IPS-15b (cell line): ENCODE results near the gene MYO1D.

Experiments
- H3K27me3 ChIP-seq: one replicate; pipeline ENCODE4 v1.6.1; 2013; ENCODE audit warnings: low read length; ENCODE audit not compliant: control insufficient read depth, insufficient read depth
- H3K36me3 ChIP-seq: one replicate; pipeline ENCODE4 v1.6.1; 2013; ENCODE audit warnings: low read length; ENCODE audit not compliant: control insufficient read depth, insufficient read depth
- H3K4me1 ChIP-seq: one replicate; pipeline ENCODE4 v1.6.1; 2013; ENCODE audit warnings: mild to moderate bottlenecking, low read length; ENCODE audit not compliant: control insufficient read depth, insufficient read depth
- H3K4me3 ChIP-seq: one replicate; pipeline ENCODE4 v1.5.1; 2013; ENCODE audit warnings: low read depth, low read length
- H3K9ac ChIP-seq: one replicate; pipeline ENCODE4 v1.6.1; 2013; ENCODE audit warnings: low read depth, mild to moderate bottlenecking, low read length
- H3K9me3 ChIP-seq: one replicate; pipeline ENCODE4 v1.6.1; 2013; ENCODE audit warnings: mild to moderate bottlenecking, low read length; ENCODE audit not compliant: control insufficient read depth, insufficient read depth

The MYO1D gene

GRCh38 chr17:32786169-32786568, 90.8 kb downstream of the MYO1D start:
- no peaks in the 10 kb centered on the region for H3K4me1 ChIP-seq
- H3K9me3 ChIP-seq: no peaks in the 10 kb centered on the region
- no peaks in the 10 kb centered on the region for H3K36me3 ChIP-seq
- no peaks in the 10 kb centered on the region for H3K27me3 ChIP-seq
- H3K4me3 ChIP-seq: no peak overlapping the region
- H3K9ac ChIP-seq: no peak overlapping the region

DNA sequence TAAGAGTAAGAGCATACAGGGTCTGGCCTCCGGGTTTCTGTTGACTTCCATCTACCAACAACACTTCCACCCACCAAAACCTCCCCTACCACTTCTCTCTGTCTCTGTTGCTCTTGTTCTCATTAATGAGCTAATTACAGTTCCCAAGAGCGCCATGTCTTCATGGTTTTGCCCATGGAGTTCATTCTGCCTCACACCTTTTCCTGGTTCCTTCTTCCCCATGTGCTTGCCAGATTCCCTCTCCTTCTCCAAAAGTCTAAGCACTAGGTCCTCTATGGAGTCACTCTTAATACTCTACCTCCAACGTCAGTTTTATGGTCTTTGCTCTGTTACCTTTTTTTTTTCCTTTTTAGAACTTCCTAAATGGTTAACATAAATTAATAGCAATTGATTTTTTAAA, 92.8 kb downstream of the MYO1D start:
- Histone ChIP-seq H3K36me3 (no peaks in the 10 kb centered on the region), H3K4me3 (no peak overlapping the region)

DNA sequence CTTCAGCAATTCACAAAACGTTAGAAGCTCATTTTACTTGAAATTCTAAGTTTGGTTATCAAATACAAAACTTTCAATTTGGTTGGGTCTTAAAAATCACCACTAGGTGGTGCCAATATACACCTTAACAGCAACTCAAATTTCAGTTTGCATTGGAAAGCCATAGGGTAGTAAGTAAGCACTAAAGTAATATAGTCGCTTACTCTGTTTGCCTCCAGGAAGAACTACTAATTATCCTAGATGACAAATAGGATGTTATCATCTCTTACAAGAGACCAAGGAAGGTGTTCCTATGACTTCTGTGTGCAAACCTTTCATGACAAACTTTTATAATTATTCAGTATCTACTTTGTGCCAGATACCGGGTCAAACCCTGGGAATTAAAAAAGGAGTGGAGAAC, 93.3 kb downstream of the MYO1D start:
- Histone ChIP-seq H3K9me3 (no peaks in the 10 kb centered on the region), H3K27me3 (no peaks in the 10 kb centered on the region), H3K9ac (no peak overlapping the region), H3K4me1 (no peaks in the 10 kb centered on the region), H3K36me3 (no peaks in the 10 kb centered on the region), H3K4me3 (no peak overlapping the region)

More for the DNA sequence above, 92.8 kb downstream of the MYO1D start:
- H3K4me1 ChIP-seq: no peaks in the 10 kb centered on the region
- no peak overlapping the region for H3K9ac ChIP-seq
- no peaks in the 10 kb centered on the region for H3K27me3 ChIP-seq
- H3K9me3 ChIP-seq: no peaks in the 10 kb centered on the region

DNA sequence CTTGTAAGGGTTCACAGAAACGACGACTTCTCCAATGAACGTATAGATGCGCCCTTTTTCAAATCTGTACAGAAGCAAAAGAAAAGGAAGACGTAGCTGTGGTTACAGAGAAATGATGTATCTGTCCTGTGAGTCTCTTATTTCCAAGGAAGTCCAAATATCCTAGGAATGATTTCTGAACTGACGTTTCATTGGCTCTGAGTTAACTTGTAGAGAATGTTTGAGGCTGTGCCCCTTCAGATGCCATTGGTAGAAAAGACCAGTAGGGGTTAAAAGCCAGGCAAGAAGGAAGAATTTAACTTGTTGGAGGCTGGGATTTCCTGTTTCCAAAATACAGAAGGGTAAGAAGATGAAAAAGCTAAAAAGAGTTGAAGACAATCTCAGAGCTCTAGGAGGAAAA, 96.2 kb downstream of the MYO1D start:
- Histone ChIP-seq H3K9ac (no peak overlapping the region), H3K36me3 (no peaks in the 10 kb centered on the region), H3K4me1 (no peaks in the 10 kb centered on the region), H3K27me3 (no peaks in the 10 kb centered on the region), H3K4me3 (no peak overlapping the region), H3K9me3 (no peaks in the 10 kb centered on the region)

DNA sequence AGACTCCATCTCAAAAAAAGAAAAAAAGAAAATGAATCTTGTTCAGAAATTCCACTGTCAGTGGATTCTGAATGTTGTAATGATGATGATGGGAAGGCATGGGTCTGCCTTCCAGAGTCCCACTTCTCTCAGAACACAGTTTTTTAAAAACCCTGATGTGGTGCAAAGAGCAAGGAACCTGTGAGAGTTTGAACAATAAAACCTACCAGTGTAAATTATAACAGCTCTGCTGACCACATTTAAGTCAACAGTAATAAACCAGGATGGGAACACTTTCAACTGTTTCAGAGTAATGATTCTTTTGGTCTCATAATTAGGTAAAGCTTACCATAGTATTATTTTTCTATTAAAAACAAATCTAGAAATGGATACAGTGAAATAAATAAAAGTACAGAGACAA, 99.0 kb downstream of the MYO1D start:
- no peaks in the 10 kb centered on the region for H3K36me3 ChIP-seq
- no peak overlapping the region for H3K9ac ChIP-seq
- no peak overlapping the region for H3K4me3 ChIP-seq
- H3K4me1 ChIP-seq: no peaks in the 10 kb centered on the region
- H3K27me3 ChIP-seq: no peaks in the 10 kb centered on the region
- no peaks in the 10 kb centered on the region for H3K9me3 ChIP-seq

DNA sequence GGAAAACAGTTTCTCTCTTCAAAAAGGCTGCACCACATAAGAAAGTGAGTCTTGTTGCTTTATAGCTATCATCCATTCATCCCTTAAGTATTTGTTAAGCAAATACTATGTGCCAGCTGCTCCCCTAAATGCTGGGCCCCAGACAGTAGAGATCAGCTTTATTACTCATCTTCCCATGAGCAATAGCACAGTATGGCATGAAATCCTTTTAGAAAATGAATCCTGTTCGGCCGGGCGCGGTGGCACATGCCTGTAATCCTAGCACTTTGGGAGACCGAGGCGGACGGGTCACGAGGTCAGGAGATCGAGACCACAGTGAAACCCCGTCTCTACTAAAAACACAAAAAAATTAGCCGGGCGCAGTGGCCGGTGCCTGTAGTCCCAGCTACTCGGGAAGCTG, 99.5 kb downstream of the MYO1D start:
- Histone ChIP-seq H3K9me3 (no peaks in the 10 kb centered on the region), H3K4me3 (no peak overlapping the region), H3K27me3 (no peaks in the 10 kb centered on the region), H3K9ac (no peak overlapping the region), H3K36me3 (no peaks in the 10 kb centered on the region), H3K4me1 (no peaks in the 10 kb centered on the region)

- Histone ChIP-seq H3K36me3 (no peaks in the 10 kb centered on the region), H3K9me3 (no peaks in the 10 kb centered on the region), H3K27me3 (no peaks in the 10 kb centered on the region), H3K4me1 (no peaks in the 10 kb centered on the region), H3K4me3 (no peak overlapping the region), H3K9ac (no peak overlapping the region)
These were observed 102.2 kb downstream of the MYO1D start for GRCh38 chr17:32774695-32775084.

GRCh38 chr17:32773856-32774694, 102.8 kb downstream of the MYO1D start:
- no peaks in the 10 kb centered on the region for H3K9me3 ChIP-seq
- H3K4me1 ChIP-seq: no peaks in the 10 kb centered on the region
- H3K36me3 ChIP-seq: no peaks in the 10 kb centered on the region
- no peaks in the 10 kb centered on the region for H3K27me3 ChIP-seq
- H3K4me3 ChIP-seq: no peak overlapping the region
- no peak overlapping the region for H3K9ac ChIP-seq

DNA sequence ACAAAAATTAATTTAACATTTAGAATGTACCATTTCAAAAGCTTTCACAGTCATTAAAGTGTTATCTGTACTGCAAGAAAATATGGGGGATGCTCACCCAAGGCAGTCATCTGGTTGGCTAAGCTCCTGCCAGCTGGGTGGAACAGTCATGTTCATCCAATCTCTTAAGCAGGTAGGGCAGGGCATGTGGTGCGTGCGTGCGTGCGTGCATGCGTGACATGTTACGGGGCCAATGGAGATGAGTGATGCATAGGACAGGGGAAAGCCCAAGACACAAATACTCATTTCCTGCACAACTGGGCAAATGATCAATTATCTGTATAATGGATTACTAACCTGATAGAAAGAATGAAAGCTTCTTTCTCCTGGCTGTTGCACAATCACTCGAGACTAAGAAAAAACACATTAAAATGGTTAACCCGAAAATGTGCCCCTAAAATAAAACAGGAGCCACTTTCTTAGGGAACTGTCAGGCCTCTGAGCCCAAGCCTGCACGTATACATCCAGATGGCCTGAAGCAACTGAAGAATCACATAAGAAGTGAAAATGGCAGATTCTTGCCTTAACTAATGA, 104.4 kb downstream of the MYO1D start:
- peaks cover 2% of the 10 kb centered on the region for H3K36me3 ChIP-seq
- H3K9me3 ChIP-seq: no peaks in the 10 kb centered on the region
- no peak overlapping the region for H3K4me3 ChIP-seq
- no peaks in the 10 kb centered on the region for H3K4me1 ChIP-seq
- H3K27me3 ChIP-seq: no peaks in the 10 kb centered on the region
- no peak overlapping the region for H3K9ac ChIP-seq

- Histone ChIP-seq H3K36me3 (peaks cover 2% of the 10 kb centered on the region), H3K4me3 (no peak overlapping the region), H3K4me1 (no peaks in the 10 kb centered on the region), H3K9ac (no peak overlapping the region), H3K9me3 (no peaks in the 10 kb centered on the region), H3K27me3 (no peaks in the 10 kb centered on the region)
These were observed 105.5 kb downstream of the MYO1D start for GRCh38 chr17:32771396-32771795.

DNA sequence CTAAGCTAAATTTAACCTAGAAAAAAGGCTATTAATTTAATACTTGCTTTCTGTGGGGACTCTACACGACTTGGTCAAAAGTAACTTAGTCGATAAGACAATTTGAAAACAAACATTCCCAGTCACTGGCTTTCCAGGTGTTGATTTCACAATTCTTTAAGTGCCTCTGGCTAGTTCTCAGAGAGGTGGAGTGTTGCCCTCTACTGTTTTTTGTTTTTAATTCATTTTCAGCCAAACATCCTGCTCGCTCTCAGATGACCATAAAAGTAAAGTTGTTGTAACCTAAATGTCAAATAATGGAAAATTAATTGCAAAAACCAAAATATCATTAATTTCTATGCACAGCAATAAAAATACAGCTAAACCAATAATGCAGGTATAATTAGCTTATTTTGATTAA, 107.1 kb downstream of the MYO1D start:
- H3K27me3 ChIP-seq: no peaks in the 10 kb centered on the region
- peaks cover 2% of the 10 kb centered on the region for H3K36me3 ChIP-seq
- H3K4me1 ChIP-seq: no peaks in the 10 kb centered on the region

DNA sequence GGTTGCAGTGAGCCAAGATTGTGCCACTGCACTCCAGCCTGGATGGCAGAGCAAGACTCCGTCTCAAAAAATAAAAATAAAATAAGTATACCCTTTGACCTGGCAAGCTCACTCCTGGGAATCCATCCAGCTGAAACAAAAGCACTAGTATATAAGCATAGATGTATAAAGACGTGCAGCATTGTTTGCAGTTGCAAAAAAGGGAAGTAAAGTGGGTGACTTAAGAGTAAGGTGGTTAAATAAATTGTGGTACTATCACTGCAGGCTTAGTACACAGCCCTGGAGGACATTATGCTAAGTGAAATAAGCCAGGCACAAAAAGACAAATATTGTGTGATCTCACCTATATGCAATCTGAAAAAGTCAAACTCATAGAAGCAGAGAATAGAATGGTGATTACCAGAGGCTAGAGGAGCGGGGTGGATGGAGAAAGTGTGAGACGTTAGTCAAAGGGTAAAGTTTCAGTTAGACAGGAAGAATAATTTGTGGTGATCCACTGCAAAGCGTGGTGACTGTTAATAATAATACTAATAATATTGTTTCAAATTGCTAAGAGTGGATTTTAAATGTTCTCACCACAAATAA, 113.0 kb downstream of the MYO1D start:
- Histone ChIP-seq H3K36me3 (peaks cover 2% of the 10 kb centered on the region), H3K4me1 (no peaks in the 10 kb centered on the region), H3K27me3 (no peaks in the 10 kb centered on the region), H3K4me3 (no peak overlapping the region), H3K9ac (no peak overlapping the region), H3K9me3 (no peaks in the 10 kb centered on the region)

More for the DNA sequence above, 107.1 kb downstream of the MYO1D start:
- no peaks in the 10 kb centered on the region for H3K9me3 ChIP-seq
- H3K4me3 ChIP-seq: no peak overlapping the region
- H3K9ac ChIP-seq: no peak overlapping the region
